H1 (cell line): ENCODE measurements around the gene TRIM44. TPM values are rescaled to one million over a fixed set of nuclear protein-coding genes. Genes with fewer than 3 reads are reported as not detected.

ENCODE experiments used
- CTCF ChIA-PET: fragments of 300-600 bp; sonication (Branson Sonifier 250); formaldehyde crosslinking; loops from one replicate; lab custom pipeline; 2021; ENCODE audit not compliant: partially characterized antibody; lab: Charles Lee
- POLR2A ChIA-PET: fragments of 300-600 bp; sonication (Branson Sonifier 250); formaldehyde crosslinking; loops from one replicate; lab custom pipeline; 2021; ENCODE audit warnings: inconsistent platforms; ENCODE audit not compliant: partially characterized antibody; lab: Charles Lee
- DNase-seq, 2 experiments: peaks; one replicate each; pipeline versions ENCODE4 v3.0.0 to v3.0.0-alpha.2; 2010 to 2022; ENCODE audit warnings: low spot score in 2 of 2, low read depth in 1 of 2, mixed read lengths in 1 of 2
- FAIRE-seq: peaks from 2 replicates; lab custom pipeline; 2011; peaks lifted over from hg19 to GRCh38; lab: Jason Lieb, UNC
- H2AFZ ChIP-seq: 2 replicates; pipeline ENCODE4 v1.8.1; 2012; ENCODE audit warnings: low read length, inconsistent platforms
- H2AK5ac ChIP-seq: 2 replicates; pipeline ENCODE4 v1.6.1; 2013; ENCODE audit warnings: low read depth, low read length
- H2BK120ac ChIP-seq: replicated peaks from 2 replicates; pipeline ENCODE3; 2013; ENCODE audit warnings: low read depth, low read length, inconsistent platforms
- H2BK12ac ChIP-seq: 2 replicates; pipeline ENCODE4 v1.6.1; 2013; ENCODE audit warnings: low read depth, low read length
- H2BK15ac ChIP-seq: 2 replicates; pipeline ENCODE4 v1.6.1; 2013; ENCODE audit warnings: low read length
- H2BK20ac ChIP-seq: 2 replicates; pipeline ENCODE4 v1.6.1; 2013; ENCODE audit warnings: low read length
- H2BK5ac ChIP-seq: 2 replicates; pipeline ENCODE4 v1.6.1; 2013; ENCODE audit warnings: low read depth, low read length
- H3K14ac ChIP-seq: 2 replicates; pipeline ENCODE4 v1.6.1; 2013; ENCODE audit warnings: inconsistent platforms; ENCODE audit not compliant: insufficient read length
- H3K18ac ChIP-seq: 2 replicates; pipeline ENCODE4 v1.6.1; 2013; ENCODE audit warnings: low read length; ENCODE audit errors: extremely low read depth
- H3K23ac ChIP-seq: 2 replicates; pipeline ENCODE4 v1.6.1; 2013; ENCODE audit warnings: inconsistent platforms; ENCODE audit not compliant: insufficient read length
- H3K23me2 ChIP-seq: 2 replicates; pipeline ENCODE4 v1.6.1; 2013; ENCODE audit warnings: low read depth, low read length
- H3K27ac ChIP-seq: 2 replicates; pipeline ENCODE4 v1.6.1; 2011; ENCODE audit warnings: low read depth, low read length, inconsistent platforms
- H3K27me3 ChIP-seq, 4 experiments: replicated peaks in 1 of 4; 1 replicate in 1 of 4; 2 replicates in 3 of 4; pipeline versions ENCODE4 v1.6.1 to v1.8.1; 2011 to 2013; ENCODE audit warnings: low read length in 3 of 4, mild to moderate bottlenecking in 3 of 4, inconsistent platforms in 2 of 4, mixed read lengths in 2 of 4, moderate library complexity in 1 of 4; ENCODE audit not compliant: control insufficient read depth in 3 of 4, insufficient read depth in 3 of 4; ENCODE audit errors: extremely low read depth in 1 of 4
- H3K36me3 ChIP-seq, 4 experiments: 2 replicates each; pipeline versions ENCODE4 v1.6.1 to v1.8.1; 2011 to 2013; ENCODE audit warnings: mild to moderate bottlenecking in 4 of 4, low read length in 3 of 4, moderate library complexity in 2 of 4, control low read depth in 1 of 4, inconsistent platforms in 1 of 4; ENCODE audit not compliant: insufficient read depth in 4 of 4, control insufficient read depth in 2 of 4
- H3K4ac ChIP-seq: replicated peaks from 2 replicates; pipeline ENCODE3; 2013; ENCODE audit warnings: low read length, low read depth, mixed read lengths, inconsistent platforms; ENCODE audit not compliant: insufficient read length
- H3K4me1 ChIP-seq, 4 experiments: replicated peaks in 1 of 4; 1 replicate in 1 of 4; 2 replicates in 3 of 4; pipeline versions ENCODE4 v1.6.1 to v1.8.1; 2011 to 2013; ENCODE audit warnings: low read length in 3 of 4, inconsistent platforms in 2 of 4, mixed read lengths in 1 of 4; ENCODE audit not compliant: insufficient read depth in 4 of 4, control insufficient read depth in 3 of 4
- H3K4me2 ChIP-seq, 2 experiments: 2 replicates each; pipeline versions ENCODE4 v1.6.1 to v1.8.1; 2011 to 2013; ENCODE audit warnings: low read depth in 2 of 2, low read length in 2 of 2, control low read depth in 1 of 2, inconsistent platforms in 1 of 2, mild to moderate bottlenecking in 1 of 2; ENCODE audit not compliant: insufficient read depth in 1 of 2
- H3K4me3 ChIP-seq, 4 experiments: fragments of 200-600, 300-600 bp in 1 of 4; sonication (generic), shearing (Covaris generic), sonication (Bioruptor Twin) in 1 of 4; 2 replicates each; pipeline versions ENCODE4 v1.5.1 to v1.8.1; 2011 to 2016; ENCODE audit warnings: low read length in 4 of 4, low read depth in 3 of 4, control low read depth in 2 of 4, inconsistent platforms in 2 of 4, mild to moderate bottlenecking in 2 of 4, mixed read lengths in 1 of 4, moderate library complexity in 1 of 4; ENCODE audit not compliant: insufficient read depth in 2 of 4; ENCODE audit errors: extremely low read depth in 1 of 4
- H3K56ac ChIP-seq: replicated peaks from 2 replicates; pipeline ENCODE3; 2013; ENCODE audit warnings: low read depth, mild to moderate bottlenecking, mixed read lengths, low read length, inconsistent platforms; ENCODE audit not compliant: insufficient read length
- H3K79me1 ChIP-seq: 2 replicates; pipeline ENCODE4 v1.6.1; 2013; ENCODE audit warnings: low read depth, low read length, control low read depth
- H3K79me2 ChIP-seq, 2 experiments: 2 replicates each; pipeline versions ENCODE4 v1.6.1 to v1.8.1; 2012 to 2013; ENCODE audit warnings: low read length in 2 of 2, mild to moderate bottlenecking in 2 of 2, inconsistent platforms in 1 of 2; ENCODE audit not compliant: insufficient read depth in 2 of 2, control insufficient read depth in 1 of 2
- H3K9ac ChIP-seq, 4 experiments: replicated peaks in 1 of 4; 1 replicate in 1 of 4; 2 replicates in 3 of 4; pipeline versions ENCODE4 v1.6.1 to v1.8.1; 2011 to 2013; ENCODE audit warnings: low read depth in 3 of 4, low read length in 3 of 4, control low read depth in 2 of 4, mild to moderate bottlenecking in 2 of 4, moderate library complexity in 2 of 4, inconsistent platforms in 1 of 4; ENCODE audit errors: extremely low read depth in 1 of 4
- H3K9me3 ChIP-seq, 2 experiments: 2 replicates each; pipeline versions ENCODE4 v1.6.1 to v1.8.1; 2012 to 2013; ENCODE audit warnings: mild to moderate bottlenecking in 2 of 2, moderate library complexity in 2 of 2, control low read depth in 1 of 2, inconsistent platforms in 1 of 2, low read depth in 1 of 2, low read length in 1 of 2, mixed read lengths in 1 of 2; ENCODE audit not compliant: insufficient read depth in 2 of 2
- H4K20me1 ChIP-seq, 2 experiments: replicated peaks in 1 of 2; 2 replicates each; pipeline versions ENCODE3 to v1.8.1; 2011 to 2013; ENCODE audit warnings: inconsistent platforms in 2 of 2, low read length in 2 of 2, mild to moderate bottlenecking in 1 of 2; ENCODE audit not compliant: insufficient read depth in 2 of 2, control insufficient read depth in 1 of 2
- H4K5ac ChIP-seq: 2 replicates; pipeline ENCODE4 v1.6.1; 2013; ENCODE audit warnings: low read length, low read depth, mixed read lengths, inconsistent platforms; ENCODE audit not compliant: insufficient read length
- H4K8ac ChIP-seq: 2 replicates; pipeline ENCODE4 v1.8.0; 2013; ENCODE audit warnings: mild to moderate bottlenecking, moderate library complexity, low read length, inconsistent platforms; ENCODE audit not compliant: insufficient read depth; ENCODE audit errors: extremely low read depth
- H4K91ac ChIP-seq: replicated peaks from 2 replicates; pipeline ENCODE3; 2013; ENCODE audit warnings: low read length, mixed read lengths, inconsistent platforms; ENCODE audit not compliant: insufficient read length
- ATF2 ChIP-seq: IDR thresholded peaks from 2 replicates; pipeline ENCODE4 v1.6.1; 2012; ENCODE audit warnings: low read length, inconsistent platforms
- CEBPB ChIP-seq: IDR thresholded peaks from 2 replicates; pipeline ENCODE4 v1.6.1; 2012; ENCODE audit warnings: low read depth, low read length
- CTCF ChIP-seq, 3 experiments: IDR thresholded peaks; 1 replicate in 2 of 3; 2 replicates in 1 of 3; pipeline versions ENCODE4 v1.5.1 to v1.6.1; 2011; ENCODE audit warnings: low read length in 3 of 3, mild to moderate bottlenecking in 3 of 3, inconsistent platforms in 2 of 3, low read depth in 1 of 3, moderate library complexity in 1 of 3; ENCODE audit not compliant: insufficient read depth in 1 of 3; ENCODE audit errors: control extremely low read depth in 1 of 3
- GABPA ChIP-seq: IDR thresholded peaks from 2 replicates; pipeline ENCODE4 v1.6.1; 2011; ENCODE audit warnings: mild to moderate bottlenecking, low read length, moderate library complexity, borderline replicate concordance; ENCODE audit not compliant: insufficient read depth
- RAD21 ChIP-seq, 2 experiments: IDR thresholded peaks in 1 of 2; conservative IDR thresholded peaks in 1 of 2; 2 replicates each; pipeline ENCODE4 v1.6.1; 2011; ENCODE audit warnings: low read depth in 2 of 2, low read length in 2 of 2, improper control_type of control experiment in 1 of 2, inconsistent platforms in 1 of 2, mild to moderate bottlenecking in 1 of 2, moderate library complexity in 1 of 2
- SIX5 ChIP-seq: IDR thresholded peaks from 2 replicates; pipeline ENCODE4 v1.6.1; 2011; ENCODE audit warnings: mild to moderate bottlenecking, low read depth, low read length
- WGBS, 2 experiments: shearing (Covaris generic) in 1 of 2; methylation state at CpG; one replicate each; pipeline versions ENCODE4 v1.1.6 to v1.1.7; 2013 to 2015; ENCODE audit warnings: low lambda C conversion rate in 2 of 2, mixed read lengths in 2 of 2, inconsistent platforms in 1 of 2, low coverage in 1 of 2, missing lambda C conversion rate in 1 of 2; ENCODE audit not compliant: insufficient replicate concordance in 2 of 2, insufficient coverage in 1 of 2, insufficient read length in 1 of 2; ENCODE audit errors: extremely low coverage in 1 of 2, missing lambda C conversion rate in 1 of 2; 5-methylcytosine and 5-hydroxymethylcytosine counted together
- polyA plus RNA-seq, 7 experiments: library from polyadenylated mRNA; depleted of rRNA in 3 of 7; stranded (reverse) in 5 of 7; unstranded in 2 of 7; fragments of >200 nt in 5 of 7; fragments of 200-250 nt in 2 of 7; gene quantifications; 1 replicate in 5 of 7; 2 replicates in 1 of 7; 4 replicates in 1 of 7; pipeline versions ENCODE4 v1.2.1 to v1.2.3, GENCODE V29; 2011 to 2013; ENCODE audit warnings: missing spikeins in 2 of 7, mixed read lengths in 2 of 7
- total RNA-seq: library from RNA; stranded (reverse); fragmentation: NEBNext Ultra II Directional; extraction: Animal tissue kit (Norgen Biotek cat#: 25700); gene quantifications from 2 replicates; pipeline ENCODE4 v1.2.1, GENCODE V29; 2021

TRIM44 gene
- total and polyA plus RNA-seq, 2 of the 8 experiments (the other 6 are each of a cell fraction or from before 2014, with no cell fraction given) = 13.9 to 34.4 TPM

GRCh38 chr11:35711173-35711910 lies 48.8 kb downstream of the TRIM44 start:
- TF ChIP-seq CTCF (IDR thresholded peaks at IDR 0.05; ENCODE audit: control extremely low read depth in 1 of 3, insufficient read depth in 1 of 3, low read depth in 1 of 3, low read length in 3 of 3) (peak in 1 of 3 experiments; percentile 30; a peak in 1 of 4 replicates), RAD21 (IDR thresholded peaks at IDR 0.05 in 1 of 2, conservative IDR thresholded peaks at IDR 0.05 in 1 of 2; ENCODE audit: low read depth in 2 of 2, low read length in 2 of 2) (peak; percentile 50 to 58), GABPA (no peak), SIX5 (no peak), ATF2 (no peak), CEBPB (no peak)
- H3K4me1 ChIP-seq = no peaks in the 10 kb centered on the region
- peaks cover 0 to 2% of the 10 kb centered on the region in 2 experiments for H4K20me1 ChIP-seq
- ChIA-PET POLR2A (no interaction called here), CTCF (interaction anchor here (0.6 to 1.1 kb wide), 5 partner anchors 20 to 565 kb away, joined by 3 to 4 read pairs (median 3); no protein-coding TSS in a partner anchor)
- H3K23me2 ChIP-seq = no peaks in the 10 kb centered on the region; the same call in 1 of the 2 replicates
- no peak overlapping the region for H3K56ac ChIP-seq
- H3K9me3 ChIP-seq = no peaks in the 10 kb centered on the region
- no peak overlapping the region for H2AFZ ChIP-seq
- no peak overlapping the region for H3K4me2 ChIP-seq
- H3K4ac ChIP-seq = no peak overlapping the region
- H3K9ac ChIP-seq = no peak overlapping the region
- no peak overlapping the region for H3K14ac ChIP-seq
- no peak overlapping the region for H2AK5ac ChIP-seq
- H2BK5ac ChIP-seq = no peak overlapping the region
- no peak overlapping the region for H4K8ac ChIP-seq
- H3K23ac ChIP-seq = no peak overlapping the region
- no peak overlapping the region for H2BK20ac ChIP-seq
- no peak overlapping the region for H2BK12ac ChIP-seq
- H4K91ac ChIP-seq = no peak overlapping the region
- no peaks in the 10 kb centered on the region for H3K36me3 ChIP-seq
- H3K27ac ChIP-seq = no peak overlapping the region
- H2BK120ac ChIP-seq = no peak overlapping the region
- H3K18ac ChIP-seq = no peak overlapping the region
- H3K79me2 ChIP-seq = no peaks in the 10 kb centered on the region
- no peak for DNase-seq
- no peak overlapping the region for H4K5ac ChIP-seq
- H3K4me3 ChIP-seq = no peak overlapping the region
- no peaks in the 10 kb centered on the region for H3K27me3 ChIP-seq
- FAIRE-seq = no peak
- 88% methylated on average over 3 of the region's 3 CpGs; no CpG with 5 or more reads in 1 of the 2 experiments for WGBS, 2 experiments
- H2BK15ac ChIP-seq = no peak overlapping the region
- no peaks in the 10 kb centered on the region for H3K79me1 ChIP-seq
